Measurements from ENCODE around the gene PAX5.

The PAX5 gene

GRCh38 chr9:36888551-36888950, 145.5 kb downstream of the PAX5 start:
- Histone ChIP-seq H3K4me1 (ENCODE audit: low read depth, poor library complexity, severe bottlenecking) (no peaks in the 10 kb centered on the region), H3K27me3 (ENCODE audit: insufficient read depth, low read depth) (no peaks in the 10 kb centered on the region), H3K79me2 (ENCODE audit: insufficient read depth, low read depth) (no peaks in the 10 kb centered on the region), H3K9ac (no peak overlapping the region), H3K27ac (no peak overlapping the region), H2AFZ (ENCODE audit: low read depth) (no peak overlapping the region), H3K36me3 (ENCODE audit: insufficient read depth) (no peaks in the 10 kb centered on the region), H3K4me3 (IDR thresholded peaks at IDR 0.05; ENCODE audit: insufficient read depth, low read depth, low read length) (no peak overlapping the region), H4K20me1 (ENCODE audit: insufficient read depth) (no peaks in the 10 kb centered on the region), H3K4me2 (no peak overlapping the region)
- no peak for TF ChIP-seq CTCF (conservative IDR thresholded peaks at IDR 0.05; ENCODE audit: low read depth, low read length)

- H3K4me2 ChIP-seq = no peak overlapping the region
- no peak overlapping the region for H3K4me3 ChIP-seq (IDR thresholded peaks at IDR 0.05; ENCODE audit: insufficient read depth, low read depth, low read length)
- H3K4me1 ChIP-seq (ENCODE audit: low read depth, poor library complexity, severe bottlenecking) = no peaks in the 10 kb centered on the region
- H3K79me2 ChIP-seq (ENCODE audit: insufficient read depth, low read depth) = no peaks in the 10 kb centered on the region
- H3K36me3 ChIP-seq (ENCODE audit: insufficient read depth) = no peaks in the 10 kb centered on the region
- no peak overlapping the region for H2AFZ ChIP-seq (ENCODE audit: low read depth)
- H4K20me1 ChIP-seq (ENCODE audit: insufficient read depth) = no peaks in the 10 kb centered on the region
- no peak overlapping the region for H3K9ac ChIP-seq
- no peaks in the 10 kb centered on the region for H3K27me3 ChIP-seq (ENCODE audit: insufficient read depth, low read depth)
- no peak overlapping the region for H3K27ac ChIP-seq
- TF ChIP-seq CTCF (conservative IDR thresholded peaks at IDR 0.05; ENCODE audit: low read depth, low read length) = no peak
Measured at GRCh38 chr9:36884721-36885120, 149.3 kb downstream of the PAX5 start.

- no peaks in the 10 kb centered on the region for H4K20me1 ChIP-seq (ENCODE audit: insufficient read depth)
- H3K36me3 ChIP-seq (ENCODE audit: insufficient read depth) = no peaks in the 10 kb centered on the region
- no peak for TF ChIP-seq CTCF (conservative IDR thresholded peaks at IDR 0.05; ENCODE audit: low read depth, low read length)
- no peak overlapping the region for H3K9ac ChIP-seq
- no peaks in the 10 kb centered on the region for H3K4me1 ChIP-seq (ENCODE audit: low read depth, poor library complexity, severe bottlenecking)
- no peak overlapping the region for H3K4me2 ChIP-seq
- H3K27ac ChIP-seq = no peak overlapping the region
- H3K4me3 ChIP-seq (IDR thresholded peaks at IDR 0.05; ENCODE audit: insufficient read depth, low read depth, low read length) = no peak overlapping the region
- no peaks in the 10 kb centered on the region for H3K27me3 ChIP-seq (ENCODE audit: insufficient read depth, low read depth)
- H2AFZ ChIP-seq (ENCODE audit: low read depth) = no peak overlapping the region
- H3K79me2 ChIP-seq (ENCODE audit: insufficient read depth, low read depth) = no peaks in the 10 kb centered on the region
Measured at GRCh38 chr9:36882594-36882993, 151.5 kb downstream of the PAX5 start.

GRCh38 chr9:36881743-36882441, 152.2 kb downstream of the PAX5 start:
- Histone ChIP-seq H3K4me3 (IDR thresholded peaks at IDR 0.05; ENCODE audit: insufficient read depth, low read depth, low read length) (no peak overlapping the region), H3K4me1 (ENCODE audit: low read depth, poor library complexity, severe bottlenecking) (no peaks in the 10 kb centered on the region), H3K27me3 (ENCODE audit: insufficient read depth, low read depth) (no peaks in the 10 kb centered on the region), H4K20me1 (ENCODE audit: insufficient read depth) (no peaks in the 10 kb centered on the region), H3K4me2 (no peak overlapping the region), H2AFZ (ENCODE audit: low read depth) (no peak overlapping the region), H3K79me2 (ENCODE audit: insufficient read depth, low read depth) (no peaks in the 10 kb centered on the region), H3K27ac (no peak overlapping the region), H3K36me3 (ENCODE audit: insufficient read depth) (no peaks in the 10 kb centered on the region), H3K9ac (no peak overlapping the region)
- no peak for TF ChIP-seq CTCF (conservative IDR thresholded peaks at IDR 0.05; ENCODE audit: low read depth, low read length)

Data from KMS-11 (cell line).